H1 (cell line): Measurements from ENCODE around the gene ARHGAP28. TPM values are rescaled to one million over a fixed set of nuclear protein-coding genes. Genes with fewer than 3 reads are reported as not detected.

Experiments used
- CTCF ChIA-PET: fragments of 300-600 bp; sonication (Branson Sonifier 250); formaldehyde crosslinking; loops from one replicate; lab custom pipeline; 2021; ENCODE audit not compliant: partially characterized antibody; lab: Charles Lee
- POLR2A ChIA-PET: fragments of 300-600 bp; sonication (Branson Sonifier 250); formaldehyde crosslinking; loops from one replicate; lab custom pipeline; 2021; ENCODE audit warnings: inconsistent platforms; ENCODE audit not compliant: partially characterized antibody; lab: Charles Lee
- DNase-seq, 2 experiments: peaks; one replicate each; pipeline versions ENCODE4 v3.0.0 to v3.0.0-alpha.2; 2010 to 2022; ENCODE audit warnings: low spot score in 2 of 2, low read depth in 1 of 2, mixed read lengths in 1 of 2
- FAIRE-seq: peaks from 2 replicates; lab custom pipeline; 2011; peaks lifted over from hg19 to GRCh38; lab: Jason Lieb, UNC
- H2AFZ ChIP-seq: 2 replicates; pipeline ENCODE4 v1.8.1; 2012; ENCODE audit warnings: low read length, inconsistent platforms
- H2AK5ac ChIP-seq: 2 replicates; pipeline ENCODE4 v1.6.1; 2013; ENCODE audit warnings: low read depth, low read length
- H2BK120ac ChIP-seq: replicated peaks from 2 replicates; pipeline ENCODE3; 2013; ENCODE audit warnings: low read depth, low read length, inconsistent platforms
- H2BK12ac ChIP-seq: 2 replicates; pipeline ENCODE4 v1.6.1; 2013; ENCODE audit warnings: low read depth, low read length
- H2BK15ac ChIP-seq: 2 replicates; pipeline ENCODE4 v1.6.1; 2013; ENCODE audit warnings: low read length
- H2BK20ac ChIP-seq: 2 replicates; pipeline ENCODE4 v1.6.1; 2013; ENCODE audit warnings: low read length
- H2BK5ac ChIP-seq: 2 replicates; pipeline ENCODE4 v1.6.1; 2013; ENCODE audit warnings: low read depth, low read length
- H3K14ac ChIP-seq: 2 replicates; pipeline ENCODE4 v1.6.1; 2013; ENCODE audit warnings: inconsistent platforms; ENCODE audit not compliant: insufficient read length
- H3K18ac ChIP-seq: 2 replicates; pipeline ENCODE4 v1.6.1; 2013; ENCODE audit warnings: low read length; ENCODE audit errors: extremely low read depth
- H3K23ac ChIP-seq: 2 replicates; pipeline ENCODE4 v1.6.1; 2013; ENCODE audit warnings: inconsistent platforms; ENCODE audit not compliant: insufficient read length
- H3K23me2 ChIP-seq: 2 replicates; pipeline ENCODE4 v1.6.1; 2013; ENCODE audit warnings: low read depth, low read length
- H3K27ac ChIP-seq: 2 replicates; pipeline ENCODE4 v1.6.1; 2011; ENCODE audit warnings: low read depth, low read length, inconsistent platforms
- H3K27me3 ChIP-seq, 4 experiments: replicated peaks in 1 of 4; 1 replicate in 1 of 4; 2 replicates in 3 of 4; pipeline versions ENCODE4 v1.6.1 to v1.8.1; 2011 to 2013; ENCODE audit warnings: low read length in 3 of 4, mild to moderate bottlenecking in 3 of 4, inconsistent platforms in 2 of 4, mixed read lengths in 2 of 4, moderate library complexity in 1 of 4; ENCODE audit not compliant: control insufficient read depth in 3 of 4, insufficient read depth in 3 of 4; ENCODE audit errors: extremely low read depth in 1 of 4
- H3K36me3 ChIP-seq, 4 experiments: 2 replicates each; pipeline versions ENCODE4 v1.6.1 to v1.8.1; 2011 to 2013; ENCODE audit warnings: mild to moderate bottlenecking in 4 of 4, low read length in 3 of 4, moderate library complexity in 2 of 4, control low read depth in 1 of 4, inconsistent platforms in 1 of 4; ENCODE audit not compliant: insufficient read depth in 4 of 4, control insufficient read depth in 2 of 4
- H3K4ac ChIP-seq: replicated peaks from 2 replicates; pipeline ENCODE3; 2013; ENCODE audit warnings: low read length, low read depth, mixed read lengths, inconsistent platforms; ENCODE audit not compliant: insufficient read length
- H3K4me1 ChIP-seq, 4 experiments: replicated peaks in 1 of 4; 1 replicate in 1 of 4; 2 replicates in 3 of 4; pipeline versions ENCODE4 v1.6.1 to v1.8.1; 2011 to 2013; ENCODE audit warnings: low read length in 3 of 4, inconsistent platforms in 2 of 4, mixed read lengths in 1 of 4; ENCODE audit not compliant: insufficient read depth in 4 of 4, control insufficient read depth in 3 of 4
- H3K4me2 ChIP-seq, 2 experiments: 2 replicates each; pipeline versions ENCODE4 v1.6.1 to v1.8.1; 2011 to 2013; ENCODE audit warnings: low read depth in 2 of 2, low read length in 2 of 2, control low read depth in 1 of 2, inconsistent platforms in 1 of 2, mild to moderate bottlenecking in 1 of 2; ENCODE audit not compliant: insufficient read depth in 1 of 2
- H3K4me3 ChIP-seq, 4 experiments: fragments of 200-600, 300-600 bp in 1 of 4; sonication (generic), shearing (Covaris generic), sonication (Bioruptor Twin) in 1 of 4; 2 replicates each; pipeline versions ENCODE4 v1.5.1 to v1.8.1; 2011 to 2016; ENCODE audit warnings: low read length in 4 of 4, low read depth in 3 of 4, control low read depth in 2 of 4, inconsistent platforms in 2 of 4, mild to moderate bottlenecking in 2 of 4, mixed read lengths in 1 of 4, moderate library complexity in 1 of 4; ENCODE audit not compliant: insufficient read depth in 2 of 4; ENCODE audit errors: extremely low read depth in 1 of 4
- H3K56ac ChIP-seq: replicated peaks from 2 replicates; pipeline ENCODE3; 2013; ENCODE audit warnings: low read depth, mild to moderate bottlenecking, mixed read lengths, low read length, inconsistent platforms; ENCODE audit not compliant: insufficient read length
- H3K79me1 ChIP-seq: 2 replicates; pipeline ENCODE4 v1.6.1; 2013; ENCODE audit warnings: low read depth, low read length, control low read depth
- H3K79me2 ChIP-seq, 2 experiments: 2 replicates each; pipeline versions ENCODE4 v1.6.1 to v1.8.1; 2012 to 2013; ENCODE audit warnings: low read length in 2 of 2, mild to moderate bottlenecking in 2 of 2, inconsistent platforms in 1 of 2; ENCODE audit not compliant: insufficient read depth in 2 of 2, control insufficient read depth in 1 of 2
- H3K9ac ChIP-seq, 4 experiments: replicated peaks in 1 of 4; 1 replicate in 1 of 4; 2 replicates in 3 of 4; pipeline versions ENCODE4 v1.6.1 to v1.8.1; 2011 to 2013; ENCODE audit warnings: low read depth in 3 of 4, low read length in 3 of 4, control low read depth in 2 of 4, mild to moderate bottlenecking in 2 of 4, moderate library complexity in 2 of 4, inconsistent platforms in 1 of 4; ENCODE audit errors: extremely low read depth in 1 of 4
- H3K9me3 ChIP-seq, 2 experiments: 2 replicates each; pipeline versions ENCODE4 v1.6.1 to v1.8.1; 2012 to 2013; ENCODE audit warnings: mild to moderate bottlenecking in 2 of 2, moderate library complexity in 2 of 2, control low read depth in 1 of 2, inconsistent platforms in 1 of 2, low read depth in 1 of 2, low read length in 1 of 2, mixed read lengths in 1 of 2; ENCODE audit not compliant: insufficient read depth in 2 of 2
- H4K20me1 ChIP-seq, 2 experiments: replicated peaks in 1 of 2; 2 replicates each; pipeline versions ENCODE3 to v1.8.1; 2011 to 2013; ENCODE audit warnings: inconsistent platforms in 2 of 2, low read length in 2 of 2, mild to moderate bottlenecking in 1 of 2; ENCODE audit not compliant: insufficient read depth in 2 of 2, control insufficient read depth in 1 of 2
- H4K5ac ChIP-seq: 2 replicates; pipeline ENCODE4 v1.6.1; 2013; ENCODE audit warnings: low read length, low read depth, mixed read lengths, inconsistent platforms; ENCODE audit not compliant: insufficient read length
- H4K8ac ChIP-seq: 2 replicates; pipeline ENCODE4 v1.8.0; 2013; ENCODE audit warnings: mild to moderate bottlenecking, moderate library complexity, low read length, inconsistent platforms; ENCODE audit not compliant: insufficient read depth; ENCODE audit errors: extremely low read depth
- H4K91ac ChIP-seq: replicated peaks from 2 replicates; pipeline ENCODE3; 2013; ENCODE audit warnings: low read length, mixed read lengths, inconsistent platforms; ENCODE audit not compliant: insufficient read length
- POLR2AphosphoS5 ChIP-seq: IDR thresholded peaks from 2 replicates; pipeline ENCODE4 v1.6.1; 2011; ENCODE audit warnings: low read depth, low read length
- RBBP5 ChIP-seq: IDR thresholded peaks from 2 replicates; pipeline ENCODE4 v1.7.1; 2012; ENCODE audit warnings: low read depth, mild to moderate bottlenecking, inconsistent platforms, low read length, moderate library complexity, borderline replicate concordance
- RXRA ChIP-seq: IDR thresholded peaks from 2 replicates; pipeline ENCODE4 v1.6.1; 2011; ENCODE audit warnings: low read depth, mild to moderate bottlenecking, low read length, moderate library complexity; ENCODE audit not compliant: insufficient read depth
- SP1 ChIP-seq: IDR thresholded peaks from 2 replicates; pipeline ENCODE4 v1.6.1; 2011; ENCODE audit warnings: low read depth, low read length
- SUZ12 ChIP-seq: fragments of 200-600 bp; sonication (generic); IDR thresholded peaks from 2 replicates; pipeline ENCODE4 v1.6.1; 2012; ENCODE audit warnings: mild to moderate bottlenecking, inconsistent platforms, low read length, moderate library complexity, mixed read lengths
- USF2 ChIP-seq: IDR thresholded peaks from 2 replicates; pipeline ENCODE4 v1.6.1; 2011; ENCODE audit warnings: low read length, improper control_type of control experiment
- WGBS, 2 experiments: shearing (Covaris generic) in 1 of 2; methylation state at CpG; one replicate each; pipeline versions ENCODE4 v1.1.6 to v1.1.7; 2013 to 2015; ENCODE audit warnings: low lambda C conversion rate in 2 of 2, mixed read lengths in 2 of 2, inconsistent platforms in 1 of 2, low coverage in 1 of 2, missing lambda C conversion rate in 1 of 2; ENCODE audit not compliant: insufficient replicate concordance in 2 of 2, insufficient coverage in 1 of 2, insufficient read length in 1 of 2; ENCODE audit errors: extremely low coverage in 1 of 2, missing lambda C conversion rate in 1 of 2; 5-methylcytosine and 5-hydroxymethylcytosine counted together
- polyA plus RNA-seq, 7 experiments: library from polyadenylated mRNA; depleted of rRNA in 3 of 7; stranded (reverse) in 5 of 7; unstranded in 2 of 7; fragments of >200 nt in 5 of 7; fragments of 200-250 nt in 2 of 7; gene quantifications; 1 replicate in 5 of 7; 2 replicates in 1 of 7; 4 replicates in 1 of 7; pipeline versions ENCODE4 v1.2.1 to v1.2.3, GENCODE V29; 2011 to 2013; ENCODE audit warnings: missing spikeins in 2 of 7, mixed read lengths in 2 of 7
- total RNA-seq: library from RNA; stranded (reverse); fragmentation: NEBNext Ultra II Directional; extraction: Animal tissue kit (Norgen Biotek cat#: 25700); gene quantifications from 2 replicates; pipeline ENCODE4 v1.2.1, GENCODE V29; 2021

The ARHGAP28 gene
- total and polyA plus RNA-seq, 2 of the 8 experiments (the other 6 are each of a cell fraction or from before 2014, with no cell fraction given) = 2.9 to 14.4 TPM

DNA sequence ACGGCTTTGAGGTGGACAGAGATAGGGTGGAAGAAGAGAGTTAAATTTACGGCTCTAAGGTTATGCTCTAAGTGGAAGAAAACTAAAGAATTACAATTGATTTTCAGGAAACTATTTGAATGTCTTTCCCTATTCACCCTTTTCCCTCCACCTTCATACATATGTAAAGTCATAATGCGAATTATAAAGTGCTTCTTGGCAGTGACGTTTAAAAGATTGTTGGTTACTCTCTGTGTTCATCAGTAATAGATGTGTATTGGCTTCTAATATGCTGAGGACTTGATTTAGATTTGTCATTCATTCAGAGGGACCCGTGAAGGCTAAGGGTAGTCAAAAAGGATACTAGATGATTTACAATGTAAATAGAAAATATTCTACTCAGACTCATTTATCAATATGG, 63.9 kb downstream of the ARHGAP28 start:
- FAIRE-seq (no peak), DNase-seq (no peak)
- Histone ChIP-seq H3K27me3 (no peaks in the 10 kb centered on the region), H3K23ac (no peak overlapping the region), H3K9ac (no peak overlapping the region), H2BK20ac (no peak overlapping the region), H3K4me2 (no peak overlapping the region), H3K4me1 (peaks cover 0 to 4% (median 0%) of the 10 kb centered on the region in 4 experiments; a peak in 1 of 7 replicates), H2AFZ (no peak overlapping the region), H4K91ac (no peak overlapping the region), H3K4me3 (no peak overlapping the region), H3K27ac (no peak overlapping the region), H4K20me1 (no peaks in the 10 kb centered on the region), H2BK120ac (no peak overlapping the region), H2BK12ac (no peak overlapping the region), H3K9me3 (no peaks in the 10 kb centered on the region), H3K79me2 (no peaks in the 10 kb centered on the region), H3K36me3 (no peaks in the 10 kb centered on the region), H3K56ac (no peak overlapping the region), H2BK5ac (no peak overlapping the region), H4K5ac (no peak overlapping the region), H2AK5ac (no peak overlapping the region), H3K79me1 (no peaks in the 10 kb centered on the region), H3K4ac (no peak overlapping the region), H4K8ac (no peak overlapping the region), H3K23me2 (no peaks in the 10 kb centered on the region), H3K14ac (no peak overlapping the region), H3K18ac (no peak overlapping the region), H2BK15ac (no peak overlapping the region)
- 69% methylated on average over 5 of the region's 5 CpGs; no CpG with 5 or more reads in 1 of the 2 experiments for WGBS, 2 experiments
- ChIA-PET POLR2A (no interaction called here), CTCF (no interaction called here)
- TF ChIP-seq SUZ12 = no peak
- TF ChIP-seq SP1 = no peak
- TF ChIP-seq RXRA = no peak
- no peak for TF ChIP-seq POLR2AphosphoS5
- no peak for TF ChIP-seq RBBP5
- no peak for TF ChIP-seq USF2
